ENCODE results near the gene RFNG. TPM values are rescaled to one million over a fixed set of nuclear protein-coding genes. Genes with fewer than 3 reads are reported as not detected.
A peak's percentile ranks its signal among the peaks of the same experiment; 100 is the strongest.

Gene RFNG
- total RNA-seq, 1 donor: 33.3 TPM

DNA sequence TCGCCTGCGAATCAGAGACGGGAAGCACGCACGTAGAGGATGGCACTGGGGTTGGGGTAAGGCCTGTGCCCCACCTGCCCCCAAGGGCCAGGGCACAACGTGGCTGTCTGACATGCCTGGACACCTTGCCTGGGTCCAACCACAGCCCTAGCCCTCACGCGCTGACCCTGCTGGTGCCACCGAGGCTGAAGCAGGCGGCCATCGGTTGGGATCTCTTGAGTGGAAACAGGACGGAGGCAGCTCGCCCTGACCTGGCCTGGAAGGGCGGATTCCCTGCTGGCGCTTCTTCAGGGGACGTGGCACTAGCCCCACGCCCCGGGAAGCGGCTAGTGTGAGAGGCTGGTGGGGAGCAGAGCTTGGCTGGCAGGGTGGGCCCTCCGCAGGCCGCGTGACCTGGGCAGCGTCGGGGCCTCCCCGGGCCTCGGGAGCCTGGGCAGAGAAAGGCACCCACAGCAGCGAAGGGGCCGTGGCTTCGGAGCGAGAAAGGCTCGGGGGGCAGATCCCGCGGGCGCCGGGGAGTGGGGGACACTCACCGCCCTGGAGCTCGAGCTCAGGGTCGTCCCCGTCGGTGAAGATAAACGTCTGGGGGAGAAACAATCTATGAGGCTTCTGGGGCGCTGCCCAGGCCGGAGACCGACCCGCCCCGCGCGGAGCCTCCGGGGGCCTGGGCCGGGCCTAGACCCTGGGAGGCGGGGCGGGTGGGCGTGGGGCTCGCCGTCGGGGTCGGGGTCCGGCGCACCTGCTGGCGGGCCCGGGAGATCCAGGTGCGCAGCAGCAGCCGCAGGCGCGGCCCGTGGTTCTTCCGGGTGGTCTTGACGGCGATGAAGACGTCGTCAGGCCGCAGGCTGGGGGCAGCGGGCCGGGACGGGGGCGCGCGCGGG is 610 bp downstream of the RFNG start:
- DNase-seq (ENCODE audit: low read depth): peak; percentile 19
- TF ChIP-seq, protein P1, sequence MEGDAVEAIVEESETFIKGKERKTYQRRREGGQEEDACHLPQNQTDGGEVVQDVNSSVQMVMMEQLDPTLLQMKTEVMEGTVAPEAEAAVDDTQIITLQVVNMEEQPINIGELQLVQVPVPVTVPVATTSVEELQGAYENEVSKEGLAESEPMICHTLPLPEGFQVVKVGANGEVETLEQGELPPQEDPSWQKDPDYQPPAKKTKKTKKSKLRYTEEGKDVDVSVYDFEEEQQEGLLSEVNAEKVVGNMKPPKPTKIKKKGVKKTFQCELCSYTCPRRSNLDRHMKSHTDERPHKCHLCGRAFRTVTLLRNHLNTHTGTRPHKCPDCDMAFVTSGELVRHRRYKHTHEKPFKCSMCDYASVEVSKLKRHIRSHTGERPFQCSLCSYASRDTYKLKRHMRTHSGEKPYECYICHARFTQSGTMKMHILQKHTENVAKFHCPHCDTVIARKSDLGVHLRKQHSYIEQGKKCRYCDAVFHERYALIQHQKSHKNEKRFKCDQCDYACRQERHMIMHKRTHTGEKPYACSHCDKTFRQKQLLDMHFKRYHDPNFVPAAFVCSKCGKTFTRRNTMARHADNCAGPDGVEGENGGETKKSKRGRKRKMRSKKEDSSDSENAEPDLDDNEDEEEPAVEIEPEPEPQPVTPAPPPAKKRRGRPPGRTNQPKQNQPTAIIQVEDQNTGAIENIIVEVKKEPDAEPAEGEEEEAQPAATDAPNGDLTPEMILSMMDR (IDR thresholded peaks at IDR 0.05; ENCODE audit: insufficient read depth, low read length): no peak
- peak overlapping the region; percentile 80 for H3K4me3 ChIP-seq (ENCODE audit: low read depth, low read length)

DNA sequence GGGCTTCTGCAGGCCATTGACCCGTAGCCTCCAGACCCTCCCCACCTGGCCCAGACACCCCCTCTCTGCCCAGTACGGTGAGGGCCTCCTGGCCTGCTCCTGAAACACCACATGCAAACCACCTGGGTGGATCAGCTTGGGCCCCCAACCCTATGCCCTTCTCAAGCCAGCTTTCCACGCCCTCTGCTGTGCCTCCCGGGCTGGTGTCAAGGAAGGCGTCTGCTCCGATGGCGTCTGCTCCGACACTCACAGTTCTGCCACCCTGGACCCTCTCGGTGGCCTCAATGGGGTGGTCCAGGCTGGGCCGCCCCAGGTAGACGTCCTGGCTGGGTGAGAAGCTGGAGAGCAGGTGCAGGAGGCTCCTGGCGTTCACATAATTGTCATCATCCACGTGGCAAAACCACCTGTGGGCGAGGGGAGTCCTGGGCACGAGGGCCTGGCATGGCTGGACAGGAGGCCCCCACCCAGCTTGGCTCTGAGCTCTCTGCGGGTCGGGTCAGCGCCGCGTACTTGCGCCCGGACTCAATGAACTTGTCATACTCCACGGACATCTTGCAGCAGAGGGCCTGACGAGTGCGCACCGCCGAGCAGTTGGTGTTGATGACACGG is 1.4 kb downstream of the RFNG start:
- H3K4me3 ChIP-seq (ENCODE audit: low read depth, low read length): peak overlapping the region; percentile 80
- no peak for DNase-seq (ENCODE audit: low read depth)
- TF ChIP-seq, protein P1 (IDR thresholded peaks at IDR 0.05; ENCODE audit: insufficient read depth, low read length): no peak

DNA sequence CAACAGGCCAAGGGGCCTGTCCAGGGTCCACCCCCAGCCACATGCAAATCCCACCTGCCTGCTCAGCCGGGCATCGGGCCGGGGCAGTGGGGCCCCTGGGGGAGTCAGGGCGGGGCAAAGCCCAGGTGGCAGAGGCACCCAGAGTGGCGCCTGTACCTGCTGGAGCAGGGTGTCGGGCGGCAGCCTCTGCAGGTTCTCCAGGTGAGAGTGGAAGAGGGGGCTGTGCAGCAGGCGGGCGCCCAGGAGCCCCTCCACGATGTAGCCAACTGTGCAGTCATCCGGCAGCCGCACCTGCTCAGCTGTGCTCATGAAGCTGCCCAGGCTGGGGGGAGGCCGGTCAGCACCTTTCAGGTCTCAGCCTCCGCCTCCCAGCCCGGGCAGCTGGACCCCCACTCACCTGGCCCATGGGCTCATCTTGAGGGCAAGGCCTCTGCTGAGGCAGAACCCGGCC is 2.1 kb downstream of the RFNG start:
- H3K4me3 ChIP-seq (ENCODE audit: low read depth, low read length): no peak overlapping the region
- DNase-seq (ENCODE audit: low read depth): no peak
- TF ChIP-seq, protein P1 (IDR thresholded peaks at IDR 0.05; ENCODE audit: insufficient read depth, low read length): no peak

DNA sequence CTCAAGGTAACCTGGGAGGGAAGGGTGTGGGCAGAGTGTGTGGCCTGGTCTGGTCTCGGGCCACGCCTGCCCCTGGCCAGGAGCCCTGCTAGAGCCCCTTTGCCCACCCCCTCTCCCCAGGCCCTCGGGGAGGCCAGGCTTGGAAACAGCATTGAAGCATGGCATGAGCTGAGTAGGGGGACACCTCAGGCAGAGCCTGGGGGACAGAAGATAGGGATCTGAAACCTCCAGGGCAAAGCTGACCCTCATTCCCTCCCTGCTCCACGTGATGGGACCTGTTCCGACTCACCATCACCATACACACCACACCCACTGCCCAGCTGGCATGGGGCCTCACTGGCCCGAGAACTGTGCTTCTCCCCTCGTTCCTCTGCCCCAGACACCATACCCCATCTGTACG is 2.5 kb downstream of the RFNG start:
- no peak for DNase-seq (ENCODE audit: low read depth)
- TF ChIP-seq, protein P1 (IDR thresholded peaks at IDR 0.05; ENCODE audit: insufficient read depth, low read length): no peak
- no peak overlapping the region for H3K4me3 ChIP-seq (ENCODE audit: low read depth, low read length)

DNA sequence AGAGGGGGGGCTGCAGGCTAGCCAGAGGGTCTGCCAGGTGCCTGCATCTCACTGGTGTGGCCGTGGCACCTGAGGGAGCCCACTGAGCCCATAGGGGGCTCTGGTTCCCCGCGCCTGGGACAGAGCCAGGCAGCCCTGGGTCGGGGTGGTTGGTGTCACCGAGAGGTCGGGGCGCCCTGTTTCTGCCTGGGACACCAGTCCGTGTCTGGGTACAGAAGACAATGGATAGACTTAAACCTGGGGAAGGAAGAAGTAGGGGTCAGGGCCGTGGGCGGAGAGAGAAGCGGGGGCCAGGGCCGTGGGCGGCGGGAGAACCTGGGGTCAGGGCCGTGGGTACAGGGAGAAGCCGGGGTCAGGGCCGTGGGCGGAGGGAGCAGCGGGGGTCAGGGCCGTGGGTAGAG is 3.0 kb downstream of the RFNG start:
- no peak for DNase-seq (ENCODE audit: low read depth)
- TF ChIP-seq, protein P1 (IDR thresholded peaks at IDR 0.05; ENCODE audit: insufficient read depth, low read length): no peak
- H3K4me3 ChIP-seq (ENCODE audit: low read depth, low read length): no peak overlapping the region

DNA sequence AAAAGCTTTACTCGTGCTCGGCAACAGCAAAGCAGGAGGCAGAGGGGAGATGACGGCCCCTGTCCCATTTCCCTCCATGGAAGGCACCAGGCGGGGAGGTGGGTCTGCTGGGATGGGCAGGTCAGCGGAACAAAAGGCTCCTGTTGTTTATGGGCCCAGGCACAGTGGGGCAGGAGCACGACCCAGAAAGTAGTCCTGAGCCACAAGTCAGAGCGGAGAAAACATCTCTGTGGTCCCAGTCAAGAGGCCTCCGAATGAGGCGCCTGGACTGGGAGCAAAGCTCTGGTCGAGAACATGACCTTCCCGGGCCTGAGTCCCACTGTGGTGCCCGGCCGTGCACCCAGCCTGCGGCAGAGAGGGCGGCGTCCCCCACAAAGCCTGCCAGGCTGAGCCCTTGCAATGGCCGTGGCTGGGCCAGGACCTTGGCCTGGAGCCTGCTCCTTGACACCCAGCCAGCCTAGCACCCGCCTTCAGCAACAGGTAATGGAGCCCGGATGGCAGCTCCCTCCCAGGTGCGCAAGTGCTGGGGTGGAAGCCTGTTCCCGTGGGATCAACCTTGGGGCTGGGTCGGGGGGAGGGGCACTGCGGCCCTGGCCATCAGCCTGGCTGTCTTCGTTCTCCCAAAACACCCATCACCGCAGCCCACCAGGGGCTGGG is 3.6 kb downstream of the RFNG start:
- TF ChIP-seq, protein P1 (IDR thresholded peaks at IDR 0.05; ENCODE audit: insufficient read depth, low read length): no peak
- H3K4me3 ChIP-seq (ENCODE audit: low read depth, low read length): no peak overlapping the region
- no peak for DNase-seq (ENCODE audit: low read depth)
